Measurements from ENCODE around the gene C12orf57.

C12orf57 gene

GRCh38 chr12:6936194-6936635, 7.6 kb upstream of the C12orf57 start:
- H2AFZ ChIP-seq (ENCODE audit: low read length): no peak overlapping the region
- TF ChIP-seq CTCF (IDR thresholded peaks at IDR 0.05; ENCODE audit: low read length): no peak
- no peak for TF ChIP-seq EZH2 (IDR thresholded peaks at IDR 0.05; ENCODE audit: borderline replicate concordance, low read length)
- peak overlapping the region; percentile 87 for H3K4me2 ChIP-seq (ENCODE audit: low read length)
- no peaks in the 10 kb centered on the region for H3F3A ChIP-seq (ENCODE audit: insufficient read depth, low read length)
- no peaks in the 10 kb centered on the region for H4K20me1 ChIP-seq (ENCODE audit: insufficient read depth, low read length)
- no peak overlapping the region for H3K27ac ChIP-seq (ENCODE audit: low read depth, low read length, poor library complexity, severe bottlenecking)
- peak overlapping the region; percentile 73 for H3K4me3 ChIP-seq (ENCODE audit: low read depth, low read length, poor library complexity, severe bottlenecking)
- H3K9me2 ChIP-seq (ENCODE audit: low read depth, low read length): no peaks in the 10 kb centered on the region
- H3K9ac ChIP-seq (ENCODE audit: low read length): peak overlapping the region; percentile 79; the same call in 1 of the 2 replicates
- no peaks in the 10 kb centered on the region for H3K27me3 ChIP-seq (ENCODE audit: insufficient read depth, low read length)
- no peaks in the 10 kb centered on the region for H3K79me2 ChIP-seq (ENCODE audit: insufficient read depth, low read length)
- peaks cover 24% of the 10 kb centered on the region for H3K4me1 ChIP-seq (ENCODE audit: insufficient read depth, low read length, severe bottlenecking)
- no peaks in the 10 kb centered on the region for H3K9me3 ChIP-seq (ENCODE audit: low read length)
- H3K36me3 ChIP-seq (ENCODE audit: insufficient read depth, low read length): peaks cover 3% of the 10 kb centered on the region; the same call in 1 of the 2 replicates

- Histone ChIP-seq H4K20me1 (ENCODE audit: insufficient read depth, low read length) (no peaks in the 10 kb centered on the region), H3K27ac (ENCODE audit: low read depth, low read length, poor library complexity, severe bottlenecking) (peak overlapping the region; percentile 73), H3K79me2 (ENCODE audit: insufficient read depth, low read length) (no peaks in the 10 kb centered on the region), H3F3A (ENCODE audit: insufficient read depth, low read length) (no peaks in the 10 kb centered on the region), H3K4me3 (ENCODE audit: low read depth, low read length, poor library complexity, severe bottlenecking) (peak overlapping the region; percentile 73), H3K9me2 (ENCODE audit: low read depth, low read length) (no peaks in the 10 kb centered on the region), H3K27me3 (ENCODE audit: insufficient read depth, low read length) (no peaks in the 10 kb centered on the region), H3K4me2 (ENCODE audit: low read length) (peak overlapping the region; percentile 87), H2AFZ (ENCODE audit: low read length) (no peak overlapping the region), H3K9ac (ENCODE audit: low read length) (peak overlapping the region; percentile 79), H3K9me3 (ENCODE audit: low read length) (no peaks in the 10 kb centered on the region), H3K36me3 (ENCODE audit: insufficient read depth, low read length) (peaks cover 3% of the 10 kb centered on the region; the same call in 1 of the 2 replicates), H3K4me1 (ENCODE audit: insufficient read depth, low read length, severe bottlenecking) (peaks cover 24% of the 10 kb centered on the region)
- TF ChIP-seq CTCF (IDR thresholded peaks at IDR 0.05; ENCODE audit: low read length): peak; percentile 19; the same call in 1 of the 2 replicates
- no peak for TF ChIP-seq EZH2 (IDR thresholded peaks at IDR 0.05; ENCODE audit: borderline replicate concordance, low read length)
These were observed 7.0 kb upstream of the C12orf57 start for GRCh38 chr12:6936636-6937480.

- TF ChIP-seq CTCF (IDR thresholded peaks at IDR 0.05; ENCODE audit: low read length) (peak; percentile 96), EZH2 (IDR thresholded peaks at IDR 0.05; ENCODE audit: borderline replicate concordance, low read length) (no peak)
- H3K79me2 ChIP-seq (ENCODE audit: insufficient read depth, low read length): no peaks in the 10 kb centered on the region
- H3K4me3 ChIP-seq (ENCODE audit: low read depth, low read length, poor library complexity, severe bottlenecking): peak overlapping the region; percentile 73
- peak overlapping the region; percentile 3; the same call in 1 of the 2 replicates for H2AFZ ChIP-seq (ENCODE audit: low read length)
- peaks cover 24% of the 10 kb centered on the region for H3K4me1 ChIP-seq (ENCODE audit: insufficient read depth, low read length, severe bottlenecking)
- peak overlapping the region; percentile 79 for H3K9ac ChIP-seq (ENCODE audit: low read length)
- peak overlapping the region; percentile 87 for H3K4me2 ChIP-seq (ENCODE audit: low read length)
- H3F3A ChIP-seq (ENCODE audit: insufficient read depth, low read length): no peaks in the 10 kb centered on the region
- peak overlapping the region; percentile 73 for H3K27ac ChIP-seq (ENCODE audit: low read depth, low read length, poor library complexity, severe bottlenecking)
- no peaks in the 10 kb centered on the region for H3K9me3 ChIP-seq (ENCODE audit: low read length)
- H3K9me2 ChIP-seq (ENCODE audit: low read depth, low read length): no peaks in the 10 kb centered on the region
- no peaks in the 10 kb centered on the region for H4K20me1 ChIP-seq (ENCODE audit: insufficient read depth, low read length)
- H3K27me3 ChIP-seq (ENCODE audit: insufficient read depth, low read length): no peaks in the 10 kb centered on the region
- H3K36me3 ChIP-seq (ENCODE audit: insufficient read depth, low read length): peaks cover 3% of the 10 kb centered on the region; the same call in 1 of the 2 replicates
These were observed 6.1 kb upstream of the C12orf57 start for GRCh38 chr12:6937481-6938352.
